HG02973 (cell line): ENCODE measurements around the gene VEGFD.
A peak's percentile ranks its signal among the peaks of the same experiment; 100 is the strongest.

Source experiments
- ATAC-seq: cut with Tn5 transposase; IDR thresholded peaks from one replicate; pipeline ENCODE4 v1.9.1; 2021; ENCODE audit warnings: moderate library complexity; ENCODE audit not compliant: unreplicated experiment

VEGFD gene

DNA sequence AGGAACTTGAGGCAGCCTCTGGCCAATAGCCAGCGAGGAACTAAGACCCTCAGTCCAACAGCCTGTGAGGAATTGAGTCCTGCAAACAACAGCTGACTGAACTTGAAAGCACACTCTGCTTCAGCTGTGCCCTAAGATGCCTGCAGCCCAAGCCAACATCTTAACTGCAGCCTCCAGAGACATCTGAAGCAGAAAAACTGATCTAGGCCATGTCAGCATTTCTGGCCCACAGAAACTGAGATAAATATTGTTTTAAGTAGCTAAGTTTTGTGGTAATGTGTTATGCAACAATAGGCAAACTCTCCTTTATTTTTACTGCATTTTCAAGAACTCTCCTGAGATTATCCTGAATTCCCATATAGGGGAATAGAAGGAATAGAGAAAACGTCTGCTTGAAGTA, 24.5 kb downstream of the VEGFD start:
- ATAC-seq = no peak

DNA sequence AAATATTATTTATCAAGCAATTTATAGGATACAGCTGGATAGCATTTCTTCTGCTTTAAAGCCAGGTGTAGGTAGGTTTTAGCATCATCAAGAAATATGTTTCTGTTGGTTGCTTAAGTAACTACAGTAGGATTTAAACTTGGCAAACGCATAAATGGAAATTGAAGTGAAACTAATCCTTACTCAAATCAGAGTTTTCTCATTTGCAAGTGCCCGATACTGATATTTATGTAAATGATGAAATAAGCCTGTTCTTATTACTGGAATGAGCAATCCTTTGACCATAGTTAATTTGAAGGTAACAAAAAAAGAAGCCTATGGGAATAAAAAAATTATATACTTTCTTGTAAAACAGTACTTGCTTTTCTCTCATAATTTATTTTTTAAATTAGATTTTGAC, 25.7 kb downstream of the VEGFD start:
- no peak for ATAC-seq

DNA sequence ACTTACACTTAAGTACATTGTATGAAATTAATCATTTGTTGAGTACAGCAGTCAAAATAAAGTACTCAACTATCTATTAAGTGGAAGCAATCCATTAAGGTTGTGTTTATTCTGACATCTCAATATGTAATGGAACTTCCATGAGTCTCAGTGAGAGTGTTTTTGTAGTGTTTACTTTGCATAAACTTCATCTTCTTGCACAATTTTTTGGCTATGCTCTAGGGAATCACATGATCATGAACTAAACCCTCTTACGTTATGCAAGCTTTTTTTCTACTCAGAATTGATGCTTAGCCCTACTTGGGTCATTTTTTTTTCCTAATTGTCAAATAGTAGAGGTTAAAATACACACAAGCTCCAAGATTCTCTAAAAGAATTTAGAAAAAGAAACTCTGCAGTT, 27.8 kb downstream of the VEGFD start:
- no peak for ATAC-seq

DNA sequence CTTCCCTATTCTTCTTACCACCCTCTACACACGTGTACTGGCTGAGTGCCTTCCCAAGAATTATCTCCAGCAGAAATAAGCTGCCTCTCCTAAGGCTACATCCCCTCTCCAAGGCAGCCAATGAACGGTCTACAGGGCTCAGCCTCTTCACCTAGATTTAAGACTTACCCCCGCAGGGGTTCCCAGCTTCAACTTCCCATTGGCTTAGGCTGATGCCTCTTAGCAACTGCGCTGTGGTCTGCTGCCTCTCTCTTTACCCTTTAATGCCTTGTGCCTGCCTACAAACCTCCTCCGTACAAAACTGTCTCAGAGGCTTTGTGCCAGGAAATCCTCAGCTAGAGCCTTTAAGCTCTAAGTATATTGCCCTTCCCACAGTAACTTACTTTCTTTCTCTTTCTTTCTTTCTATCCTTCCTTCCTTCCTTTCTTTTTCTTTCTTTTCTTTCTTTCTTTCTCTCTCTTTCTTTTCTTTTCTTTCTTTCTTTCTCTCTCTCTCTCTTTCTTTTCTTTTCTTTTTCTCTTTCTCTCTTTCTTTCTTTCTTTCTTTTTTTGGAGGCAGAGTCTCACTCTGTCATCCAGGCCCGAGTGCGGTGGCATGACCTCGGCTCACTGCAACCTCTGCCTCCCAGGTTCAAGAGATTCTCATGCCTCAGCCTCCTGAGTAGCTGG, 33.8 kb downstream of the VEGFD start:
- ATAC-seq = no peak

DNA sequence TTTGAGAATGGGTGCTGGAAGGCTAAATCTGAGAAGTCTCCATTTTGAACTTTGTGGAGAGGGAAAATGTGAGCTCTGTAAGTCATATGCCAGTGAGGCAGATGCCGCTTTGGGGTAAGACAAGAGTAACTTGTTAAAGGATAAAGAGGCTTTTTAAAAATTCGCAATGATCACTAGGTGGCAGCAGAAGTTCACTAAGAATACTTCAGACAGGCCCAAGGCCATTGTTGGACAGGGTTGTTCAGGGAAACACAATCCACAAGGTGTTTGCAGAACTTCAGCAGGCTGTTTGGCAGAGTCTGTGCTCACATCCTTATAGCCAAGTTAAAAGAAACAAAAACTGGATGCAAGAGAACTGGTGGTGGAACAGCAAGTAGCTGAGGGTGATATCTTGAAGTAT, 35.2 kb downstream of the VEGFD start:
- no peak for ATAC-seq

DNA sequence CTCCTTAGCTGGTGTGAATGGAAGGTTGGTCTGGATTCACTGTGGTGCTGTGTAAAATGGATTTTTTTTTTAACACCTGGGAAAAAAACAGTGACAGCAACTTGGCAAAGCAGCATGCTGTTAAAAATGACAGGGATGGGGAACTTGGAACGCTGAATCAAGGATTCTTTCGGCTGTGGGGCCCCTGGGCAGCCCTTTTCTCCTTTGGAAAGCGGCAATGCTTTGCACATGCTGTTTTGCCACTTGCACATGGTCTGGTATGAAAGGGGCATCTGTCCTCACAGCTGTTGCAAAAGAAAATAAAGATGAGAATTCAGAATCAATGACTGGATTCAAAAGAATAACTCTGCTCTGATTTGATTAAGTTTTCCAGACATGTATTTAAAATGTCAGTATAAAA, 38.2 kb downstream of the VEGFD start:
- ATAC-seq = no peak

DNA sequence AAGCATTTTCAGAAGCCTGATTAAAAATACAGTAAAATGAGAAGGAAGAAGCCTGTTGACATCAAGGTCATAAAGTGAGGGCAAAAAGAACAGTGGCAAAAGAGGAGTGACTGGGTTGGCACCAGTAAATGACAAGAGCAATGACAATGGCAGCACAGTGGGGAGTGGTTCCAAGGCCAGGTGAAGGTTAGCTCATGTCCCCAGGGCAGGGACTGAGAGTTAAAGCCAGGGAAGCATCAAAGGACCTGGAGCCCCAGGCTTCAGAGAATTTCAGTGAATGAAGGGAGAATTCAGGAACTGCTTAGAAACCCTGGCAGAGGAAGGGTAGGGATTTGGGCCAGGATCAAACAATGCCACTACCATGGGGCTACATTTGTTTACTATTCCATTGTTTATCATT, 40.1 kb downstream of the VEGFD start:
- ATAC-seq = no peak

DNA sequence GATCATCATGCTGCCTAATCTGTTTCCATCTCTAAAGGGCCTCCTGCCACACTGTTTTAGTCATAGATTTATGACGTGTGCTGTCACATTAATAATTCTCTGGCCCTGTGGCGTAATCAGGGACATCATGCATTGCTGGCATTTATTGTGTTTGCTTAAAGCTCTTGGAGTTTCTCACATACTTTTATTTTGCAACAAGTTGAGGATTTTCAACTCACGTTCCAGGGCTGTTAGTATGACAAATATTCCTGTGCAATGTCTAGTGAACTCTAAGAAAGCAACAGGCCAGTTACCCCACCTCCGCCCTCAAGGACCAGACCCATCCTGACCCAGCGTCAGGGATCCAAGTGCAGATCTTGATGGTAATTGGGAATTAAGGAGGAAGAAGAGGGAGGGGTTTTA, 41.1 kb downstream of the VEGFD start:
- no peak for ATAC-seq

DNA sequence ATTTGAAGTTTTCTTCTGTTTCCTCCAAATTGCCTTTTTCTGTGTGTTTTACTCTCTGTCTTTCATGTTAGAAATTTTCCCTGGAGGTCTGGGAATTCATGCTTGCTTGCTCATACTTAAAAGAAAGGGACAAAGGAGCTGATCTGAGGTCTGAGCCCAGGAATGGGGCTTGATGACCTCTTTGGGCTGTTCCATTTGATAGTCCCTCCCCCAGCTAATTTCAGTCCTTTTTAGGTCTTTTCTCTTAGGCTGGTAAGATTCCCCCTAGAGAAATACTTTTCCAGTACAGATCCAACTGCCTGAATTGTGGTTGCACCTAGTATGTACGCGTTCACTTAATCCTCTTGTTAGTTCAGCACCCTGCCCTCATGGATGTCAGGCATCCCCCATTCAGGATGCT, 43.3 kb downstream of the VEGFD start:
- ATAC-seq = no peak

DNA sequence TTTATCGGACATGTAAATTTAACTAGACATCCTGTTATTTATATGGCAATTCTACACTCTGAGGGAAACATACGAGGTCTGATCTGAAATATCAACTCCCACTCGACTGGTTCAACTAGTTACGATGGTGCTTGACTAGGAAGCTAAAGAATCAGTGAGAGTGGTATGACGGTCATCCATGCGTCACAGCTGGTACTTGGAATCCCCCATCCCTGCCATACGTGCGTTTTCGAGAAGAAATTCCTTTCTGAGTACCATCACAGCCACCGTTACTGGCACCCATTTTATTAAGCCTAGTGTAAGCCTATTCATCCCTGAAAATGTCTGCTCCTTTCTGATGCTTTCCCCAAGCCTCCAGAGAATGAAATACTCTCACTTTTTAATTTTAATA, 48.2 kb downstream of the VEGFD start:
- no peak for ATAC-seq

DNA sequence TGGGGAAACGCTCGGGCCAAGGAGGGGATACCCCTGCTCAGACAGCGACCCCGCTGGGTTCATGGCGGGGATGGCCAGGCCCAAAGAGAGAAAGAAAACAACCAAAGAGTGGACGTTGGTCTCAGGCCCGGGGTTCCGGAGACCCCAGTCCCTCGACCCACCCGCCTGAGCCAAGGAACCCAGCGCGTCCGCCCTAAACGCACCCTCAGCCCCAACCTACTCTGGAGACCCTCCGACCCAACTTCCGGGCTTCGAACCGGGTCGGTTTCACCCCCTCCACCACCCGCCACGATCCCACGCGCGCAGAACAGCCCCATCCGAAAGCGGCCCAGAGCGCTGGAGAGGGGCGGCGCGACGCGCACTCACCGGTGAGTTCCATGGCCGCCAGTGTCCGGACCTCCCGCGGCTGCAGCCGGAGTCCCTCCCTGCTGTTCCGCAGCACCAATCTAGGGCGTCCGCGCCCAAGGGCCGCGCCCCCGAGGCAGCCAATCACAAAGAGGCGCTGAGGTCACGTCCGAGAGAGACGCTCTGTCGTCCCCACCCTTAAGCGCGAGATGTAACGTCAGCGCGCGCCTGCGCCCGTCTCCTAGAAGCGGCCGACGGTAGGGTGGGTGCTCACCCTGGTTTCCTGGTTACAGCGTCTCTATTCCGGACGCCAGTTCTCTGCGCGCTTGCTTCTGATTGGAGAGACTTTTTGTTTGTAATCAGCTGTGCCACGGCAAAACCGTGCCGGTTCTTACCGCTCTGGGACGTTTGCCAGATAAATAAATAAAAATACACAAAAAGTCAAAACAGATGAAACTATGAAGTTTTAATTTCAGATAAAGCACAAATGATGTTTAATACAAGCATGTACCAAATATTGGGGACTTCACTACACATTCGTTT, 48.8 kb downstream of the VEGFD start, which contains the start of gene PIGA:
Gene PIGA (minus strand): TSS at position 389 of the 888 bp plus-strand sequence. CDS start 3,593 bp downstream, outside the sequence.
- peak; percentile 99 for ATAC-seq

DNA sequence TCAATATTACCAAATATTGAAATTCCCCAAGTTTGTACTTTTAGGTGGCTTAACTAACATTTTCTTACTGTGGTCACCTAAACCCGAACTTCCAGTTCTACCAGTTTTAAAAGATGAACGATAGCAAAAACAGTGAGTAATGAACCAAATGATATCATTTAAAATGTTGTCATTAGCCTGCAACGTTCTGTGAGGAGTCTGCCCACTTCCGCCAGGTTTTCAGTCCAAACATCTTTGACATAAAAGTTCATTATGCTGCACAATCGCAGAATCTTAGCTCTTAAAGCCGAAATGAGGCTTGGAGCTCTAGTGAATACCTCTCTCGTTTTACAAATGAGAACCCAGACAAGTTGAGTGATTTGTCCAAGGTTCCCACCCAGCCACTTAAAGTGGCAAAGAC, 49.7 kb downstream of the VEGFD start:
- ATAC-seq = no peak

DNA sequence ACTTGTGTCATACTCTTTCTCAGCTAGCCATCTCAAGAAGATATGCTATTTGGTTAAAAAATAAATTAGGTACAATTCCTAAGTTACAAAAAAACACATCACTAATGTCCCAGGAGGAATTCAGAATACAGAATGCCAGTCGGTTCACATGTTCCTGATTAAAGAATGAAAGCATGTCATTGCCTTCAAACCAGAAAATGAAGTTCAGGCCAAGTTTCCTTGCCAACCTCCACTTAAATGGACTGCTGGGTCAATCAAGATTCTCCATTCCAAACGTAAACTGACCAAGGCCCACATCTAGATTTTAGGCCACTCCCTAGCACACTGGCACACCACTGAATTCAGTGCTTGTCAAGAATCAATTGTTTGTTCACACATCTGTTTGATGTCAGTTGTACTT, 55.4 kb downstream of the VEGFD start:
- ATAC-seq = no peak

DNA sequence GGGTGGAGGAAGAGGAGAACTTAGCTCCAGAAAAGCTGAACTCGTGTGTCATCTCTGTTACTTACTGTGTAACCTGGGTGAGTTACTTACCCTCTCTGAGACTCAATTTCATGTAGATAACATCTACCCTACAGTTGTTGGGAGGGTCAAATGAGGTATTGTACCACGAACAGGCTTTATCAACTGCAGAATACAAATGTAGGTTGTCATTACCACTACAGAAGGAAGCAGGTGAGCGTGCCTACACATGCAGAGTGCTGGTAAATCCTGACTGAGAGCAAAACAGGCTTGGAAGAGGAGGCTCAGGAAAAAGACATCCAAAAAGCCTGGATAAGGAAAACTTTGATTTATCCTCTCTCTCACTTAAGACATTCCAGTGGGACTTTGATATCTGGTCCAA, 56.1 kb downstream of the VEGFD start:
- ATAC-seq = no peak

DNA sequence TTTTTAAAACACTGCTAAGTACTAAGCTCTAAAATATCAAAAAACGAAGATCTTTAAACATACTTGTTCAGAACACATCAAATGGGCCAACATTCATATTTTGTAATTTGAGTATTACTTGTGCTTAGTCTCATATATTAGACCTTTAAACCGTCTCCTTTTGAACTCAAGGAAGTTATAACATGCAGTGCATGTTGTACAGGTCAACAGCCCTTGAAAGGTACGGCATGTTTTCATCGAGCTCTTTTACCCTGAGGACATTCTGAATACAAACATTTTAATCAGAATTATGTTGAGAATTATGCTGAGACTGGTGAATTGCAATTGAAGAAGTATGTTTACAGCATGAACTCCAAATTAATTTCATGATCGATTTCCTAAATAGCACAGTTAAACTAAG, 61.7 kb downstream of the VEGFD start:
- no peak for ATAC-seq

DNA sequence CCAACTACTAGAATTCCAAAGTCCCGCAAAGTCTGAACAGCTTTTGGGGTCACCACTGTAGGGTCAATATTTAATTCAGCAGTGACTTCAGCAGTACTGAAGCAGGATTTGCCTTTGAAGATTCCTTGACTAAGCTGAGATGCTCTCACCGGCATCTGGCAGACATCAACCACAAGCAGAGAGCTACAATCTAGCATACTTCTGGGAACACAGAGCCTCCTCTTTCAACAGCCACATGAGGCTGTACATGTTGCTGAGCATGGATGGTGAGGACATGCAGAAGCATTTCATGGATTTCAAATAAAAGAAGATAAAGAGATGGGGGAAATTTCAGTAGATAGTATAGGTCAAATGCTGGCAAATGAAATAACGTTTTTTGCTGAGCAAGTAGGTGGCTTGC, 62.1 kb downstream of the VEGFD start:
- ATAC-seq = no peak

DNA sequence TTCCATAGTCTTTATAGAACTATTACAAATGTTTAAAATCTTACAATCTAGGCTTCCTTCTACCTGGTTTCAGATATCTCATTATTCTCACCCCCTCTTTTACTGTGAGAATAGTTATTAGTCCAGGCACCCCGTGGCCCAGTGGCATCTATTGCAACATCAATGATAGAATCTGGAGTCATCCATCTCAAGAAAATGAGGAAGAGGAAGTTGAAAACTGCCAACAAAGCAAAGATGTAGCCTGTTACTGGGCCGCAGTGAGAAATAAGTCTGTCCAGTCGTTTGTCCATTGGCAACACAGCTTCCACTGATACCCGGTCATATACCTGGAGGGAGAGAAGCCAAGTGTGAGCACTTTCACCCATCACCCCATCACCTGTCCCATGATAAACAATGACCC, 62.8 kb downstream of the VEGFD start:
- no peak for ATAC-seq

DNA sequence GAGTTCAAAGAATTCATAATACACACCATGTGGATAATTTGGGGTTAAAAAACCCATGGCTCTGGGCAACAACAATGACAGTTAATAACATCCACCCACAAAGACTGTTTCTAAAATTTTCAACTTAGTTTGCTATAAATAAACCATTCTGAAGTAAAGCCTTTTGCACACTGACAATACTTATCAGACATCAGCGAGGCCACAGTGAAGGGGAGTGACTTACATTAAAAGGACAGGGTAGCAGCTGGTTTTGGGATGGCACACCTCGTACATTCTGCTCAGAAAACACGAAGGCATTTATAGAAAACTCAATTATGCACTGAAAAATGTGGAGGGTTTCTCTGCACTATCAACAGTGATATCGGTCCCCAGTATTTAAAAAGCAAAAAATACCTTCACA, 63.9 kb downstream of the VEGFD start:
- ATAC-seq = no peak

DNA sequence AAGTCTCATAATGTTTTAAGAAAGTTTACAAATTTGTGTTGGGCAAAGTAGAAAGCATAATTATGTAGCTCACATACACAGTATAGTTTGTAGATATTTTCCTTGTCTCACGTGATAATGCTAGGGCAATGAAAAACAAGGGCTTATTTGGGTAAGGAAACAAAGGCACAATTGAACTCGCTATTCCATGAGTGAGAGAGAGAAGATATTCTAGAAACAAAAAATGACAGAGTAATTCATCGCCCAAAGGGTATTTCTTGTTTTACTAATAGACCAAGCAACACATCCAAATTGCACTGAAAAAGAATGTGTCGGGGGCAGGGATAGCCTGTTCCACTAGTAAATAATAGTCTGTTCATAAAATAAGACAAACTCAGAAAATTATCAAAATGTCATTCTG, 65.1 kb downstream of the VEGFD start:
- ATAC-seq = no peak

DNA sequence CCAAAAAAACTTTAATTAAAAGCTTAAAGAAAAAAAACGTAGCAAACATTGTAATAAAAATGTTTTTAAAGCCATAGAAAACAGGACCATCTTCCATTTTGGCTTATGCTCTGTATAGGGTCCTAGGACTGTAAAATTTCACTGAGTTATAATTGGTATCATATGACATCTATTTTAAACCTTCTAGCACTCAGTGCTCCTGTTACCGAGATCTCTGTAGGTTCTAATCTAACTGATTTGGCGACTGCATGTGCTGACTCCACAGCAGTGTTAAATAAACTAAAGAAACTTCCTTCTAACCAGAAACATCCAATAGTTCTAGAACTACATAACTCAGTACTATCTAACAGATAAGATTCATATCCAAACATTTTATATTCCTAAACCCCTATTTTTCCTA, 68.7 kb downstream of the VEGFD start, which contains the start of gene ASB11:
Gene ASB11 (minus strand): TSS at position 132 of the 400 bp plus-strand sequence. CDS start 35 bp downstream, at position 97.
- no peak for ATAC-seq

DNA sequence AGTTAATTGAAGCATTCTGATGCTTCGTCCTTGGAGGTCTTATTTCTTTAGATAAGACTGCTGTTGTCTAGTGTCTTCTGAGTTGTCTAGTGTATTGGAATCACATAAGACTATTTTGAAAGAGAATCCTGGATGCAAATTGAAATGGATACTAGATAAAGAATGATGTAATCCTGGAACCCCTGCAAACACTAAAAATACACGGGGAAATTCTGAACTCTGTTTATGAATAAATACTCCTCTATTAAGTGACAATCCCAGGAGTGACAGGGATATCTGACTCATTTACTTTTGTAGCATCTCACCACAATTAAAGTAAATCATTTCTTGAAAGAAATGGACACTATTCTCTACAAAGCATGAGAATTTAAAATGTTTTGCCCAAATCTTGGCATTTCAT, 69.7 kb downstream of the VEGFD start:
- ATAC-seq = no peak

DNA sequence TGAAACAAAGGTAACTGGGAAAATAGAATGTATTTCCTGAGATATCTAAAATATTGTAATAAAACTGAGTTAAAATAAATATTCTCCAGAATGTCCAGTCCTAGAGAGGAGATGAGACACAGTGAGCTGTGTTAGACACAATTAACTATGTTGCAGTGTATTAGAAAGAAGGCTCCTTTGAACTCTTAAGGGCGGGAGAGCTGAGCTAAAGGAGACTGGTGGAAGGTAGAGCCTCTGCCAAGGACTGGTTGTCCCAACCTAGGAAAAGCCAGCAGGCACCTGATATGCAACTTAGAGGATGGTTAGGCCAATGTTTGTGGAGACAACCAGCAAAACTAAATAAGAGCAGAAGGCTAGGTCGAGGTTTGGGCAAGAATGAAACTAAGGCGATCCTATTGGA, 73.1 kb downstream of the VEGFD start:
- ATAC-seq = no peak
